Fibroblast of lung (primary cell): Measurements from ENCODE around the gene GALNT2. TPM values are rescaled to one million over a fixed set of nuclear protein-coding genes. Genes with fewer than 3 reads are reported as not detected.

Experiments
- DNase-seq, 2 donors: peaks; one replicate each; pipeline versions ENCODE4 v3.0.0 to v3.0.0-alpha.2; 2010; ENCODE audit warnings: low read depth in 2 of 2
- H2AFZ ChIP-seq: 2 replicates; pipeline ENCODE4 v1.5.1; 2012; ENCODE audit warnings: low read length, control low read depth, inconsistent platforms
- H3K27ac ChIP-seq: 2 replicates; pipeline ENCODE4 v1.5.1; 2011; ENCODE audit warnings: low read length, control low read depth; ENCODE audit not compliant: insufficient read depth
- H3K27me3 ChIP-seq: 2 replicates; pipeline ENCODE4 v1.5.1; 2011; ENCODE audit warnings: mild to moderate bottlenecking, low read length; ENCODE audit not compliant: control insufficient read depth, insufficient read depth
- H3K36me3 ChIP-seq: 2 replicates; pipeline ENCODE4 v1.5.1; 2011; ENCODE audit warnings: low read length; ENCODE audit not compliant: control insufficient read depth, insufficient read depth
- H3K4me1 ChIP-seq: 2 replicates; pipeline ENCODE4 v1.5.1; 2011; ENCODE audit warnings: low read length; ENCODE audit not compliant: control insufficient read depth, insufficient read depth; ENCODE audit errors: extremely low read depth
- H3K4me2 ChIP-seq: 2 replicates; pipeline ENCODE4 v1.5.1; 2011; ENCODE audit warnings: low read length, control low read depth; ENCODE audit not compliant: insufficient read depth; ENCODE audit errors: extremely low read depth
- H3K4me3 ChIP-seq, 4 experiments: fragments of 200-600 bp in 1 of 4; sonication (generic) in 1 of 4; replicated peaks in 1 of 4; 2 replicates each; pipeline ENCODE4 v1.5.1; 2011 to 2016; ENCODE audit warnings: low read length in 4 of 4, low read depth in 3 of 4, mild to moderate bottlenecking in 3 of 4, control low read depth in 2 of 4, inconsistent platforms in 1 of 4, mixed read lengths in 1 of 4; ENCODE audit not compliant: insufficient read depth in 1 of 4; ENCODE audit errors: control extremely low read depth in 1 of 4
- H3K79me2 ChIP-seq: 2 replicates; pipeline ENCODE4 v1.5.1; 2012; ENCODE audit warnings: mild to moderate bottlenecking, low read length, inconsistent platforms; ENCODE audit not compliant: control insufficient read depth, insufficient read depth
- H3K9ac ChIP-seq: 2 replicates; pipeline ENCODE4 v1.5.1; 2011; ENCODE audit warnings: mild to moderate bottlenecking, low read length, control low read depth; ENCODE audit not compliant: insufficient read depth
- H3K9me3 ChIP-seq: 2 replicates; pipeline ENCODE4 v1.5.1; 2012; ENCODE audit warnings: low read depth, low read length; ENCODE audit not compliant: control insufficient read depth, insufficient read depth
- H4K20me1 ChIP-seq: 2 replicates; pipeline ENCODE4 v1.5.1; 2011; ENCODE audit warnings: low read length; ENCODE audit not compliant: control insufficient read depth, insufficient read depth; ENCODE audit errors: extremely low read depth
- EZH2 ChIP-seq: IDR thresholded peaks from 2 replicates; pipeline ENCODE4 v1.5.1; 2012; ENCODE audit warnings: low read length, control low read depth, mild to moderate bottlenecking; ENCODE audit errors: missing control alignments
- polyA plus RNA-seq, 2 donors: library from polyadenylated mRNA; depleted of rRNA in 1 of 2; stranded (reverse) in 1 of 2; unstranded in 1 of 2; fragments of >200 nt; gene quantifications; 2 replicates each; pipeline ENCODE4 v1.2.1, GENCODE V29; 2011 to 2012; ENCODE audit warnings: missing spikeins in 1 of 2
- total RNA-seq: library from RNA; depleted of rRNA; stranded (reverse); fragments of >200 nt; gene quantifications from 2 replicates; pipeline ENCODE4 v1.2.1, GENCODE V29; 2014
- TF ChIP-seq, protein P1 (sequence below), 2 donors: IDR thresholded peaks in 1 of 2; conservative IDR thresholded peaks in 1 of 2; 1 replicate in 1 of 2; 2 replicates in 1 of 2; pipeline ENCODE4 v1.5.1; 2011 to 2012; ENCODE audit warnings: low read length in 2 of 2, control low read depth in 1 of 2, inconsistent platforms in 1 of 2, low read depth in 1 of 2, mild to moderate bottlenecking in 1 of 2

The GALNT2 gene
- total and polyA plus RNA-seq, 2 donors (not counting 1 experiment from before 2014, with no cell fraction given): 106 to 115 TPM

DNA sequence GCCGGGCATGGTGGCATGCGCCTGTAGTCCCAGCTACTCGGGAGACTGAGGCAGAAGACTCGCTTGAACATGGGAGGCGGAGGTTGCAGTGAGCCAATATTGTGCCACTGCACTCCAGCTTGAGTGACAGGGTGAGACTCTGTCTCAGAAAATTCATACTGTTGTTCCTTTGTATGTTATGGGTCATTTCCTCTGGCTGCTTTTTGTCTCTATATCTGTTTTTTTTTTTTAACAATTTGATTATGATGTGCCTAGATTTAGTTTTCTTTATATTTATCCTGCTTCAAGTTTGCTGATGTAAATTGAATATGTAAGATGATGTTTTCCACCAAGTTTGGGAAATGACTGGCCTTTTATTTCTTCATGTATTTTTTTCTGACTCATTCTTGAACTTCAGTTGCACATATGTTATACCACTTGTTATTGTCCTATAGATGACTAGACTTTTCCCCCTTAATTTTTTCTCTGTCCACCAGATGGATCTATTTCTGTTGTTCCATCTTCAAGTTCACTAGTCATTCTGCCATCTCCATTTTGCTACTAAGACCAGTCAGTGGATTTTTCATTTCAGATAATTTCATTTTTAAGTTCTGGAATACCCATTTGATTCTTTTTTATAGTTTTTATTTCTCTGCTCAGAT lies 173.5 kb downstream of the GALNT2 start:
- H2AFZ ChIP-seq: no peak overlapping the region
- no peak overlapping the region for H3K4me2 ChIP-seq
- no peak overlapping the region for H3K4me3 ChIP-seq
- H3K9me3 ChIP-seq: no peaks in the 10 kb centered on the region
- no peak for DNase-seq
- H3K79me2 ChIP-seq: no peaks in the 10 kb centered on the region
- H3K9ac ChIP-seq: no peak overlapping the region
- peaks cover 2% of the 10 kb centered on the region for H3K4me1 ChIP-seq
- no peak overlapping the region for H3K27ac ChIP-seq
- H4K20me1 ChIP-seq: no peaks in the 10 kb centered on the region
- TF ChIP-seq, protein P1, sequence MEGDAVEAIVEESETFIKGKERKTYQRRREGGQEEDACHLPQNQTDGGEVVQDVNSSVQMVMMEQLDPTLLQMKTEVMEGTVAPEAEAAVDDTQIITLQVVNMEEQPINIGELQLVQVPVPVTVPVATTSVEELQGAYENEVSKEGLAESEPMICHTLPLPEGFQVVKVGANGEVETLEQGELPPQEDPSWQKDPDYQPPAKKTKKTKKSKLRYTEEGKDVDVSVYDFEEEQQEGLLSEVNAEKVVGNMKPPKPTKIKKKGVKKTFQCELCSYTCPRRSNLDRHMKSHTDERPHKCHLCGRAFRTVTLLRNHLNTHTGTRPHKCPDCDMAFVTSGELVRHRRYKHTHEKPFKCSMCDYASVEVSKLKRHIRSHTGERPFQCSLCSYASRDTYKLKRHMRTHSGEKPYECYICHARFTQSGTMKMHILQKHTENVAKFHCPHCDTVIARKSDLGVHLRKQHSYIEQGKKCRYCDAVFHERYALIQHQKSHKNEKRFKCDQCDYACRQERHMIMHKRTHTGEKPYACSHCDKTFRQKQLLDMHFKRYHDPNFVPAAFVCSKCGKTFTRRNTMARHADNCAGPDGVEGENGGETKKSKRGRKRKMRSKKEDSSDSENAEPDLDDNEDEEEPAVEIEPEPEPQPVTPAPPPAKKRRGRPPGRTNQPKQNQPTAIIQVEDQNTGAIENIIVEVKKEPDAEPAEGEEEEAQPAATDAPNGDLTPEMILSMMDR (conservative IDR thresholded peaks at IDR 0.05 in 1 of 2, IDR thresholded peaks at IDR 0.05 in 1 of 2; ENCODE audit: low read depth in 1 of 2, low read length in 2 of 2): no peak
- no peak for TF ChIP-seq EZH2
- no peaks in the 10 kb centered on the region for H3K27me3 ChIP-seq
- peaks cover under 1% of the 10 kb centered on the region for H3K36me3 ChIP-seq

DNA sequence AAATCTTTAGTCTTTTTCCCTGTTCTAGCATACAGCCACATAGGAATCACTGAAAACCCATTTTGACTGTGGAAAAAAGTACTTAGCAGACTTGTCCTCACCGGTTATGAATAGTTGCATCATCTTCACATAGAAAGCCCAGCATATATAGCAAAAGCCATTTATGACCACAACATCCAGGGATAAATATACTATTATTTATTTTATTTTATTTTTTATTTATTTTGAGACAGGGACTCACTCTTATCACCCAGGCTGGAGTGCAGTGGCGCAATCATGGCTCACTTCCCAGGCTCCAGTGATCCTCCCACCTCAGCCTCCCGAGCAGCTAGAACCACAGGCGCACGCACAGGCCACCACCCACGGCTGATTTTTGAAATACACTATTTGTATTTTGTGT lies 175.3 kb downstream of the GALNT2 start:
- no peak for TF ChIP-seq EZH2
- TF ChIP-seq, protein P1 (conservative IDR thresholded peaks at IDR 0.05 in 1 of 2, IDR thresholded peaks at IDR 0.05 in 1 of 2; ENCODE audit: low read depth in 1 of 2, low read length in 2 of 2): no peak
- H3K4me3 ChIP-seq: no peak overlapping the region
- H3K36me3 ChIP-seq: peaks cover 4% of the 10 kb centered on the region
- H2AFZ ChIP-seq: no peak overlapping the region
- H3K27me3 ChIP-seq: no peaks in the 10 kb centered on the region
- no peaks in the 10 kb centered on the region for H3K9me3 ChIP-seq
- no peaks in the 10 kb centered on the region for H3K79me2 ChIP-seq
- peak in 1 of 2 donors; percentile 33 for DNase-seq
- no peak overlapping the region for H3K9ac ChIP-seq
- H3K4me1 ChIP-seq: peaks cover 2% of the 10 kb centered on the region
- H4K20me1 ChIP-seq: no peaks in the 10 kb centered on the region
- H3K4me2 ChIP-seq: no peak overlapping the region
- H3K27ac ChIP-seq: no peak overlapping the region

DNA sequence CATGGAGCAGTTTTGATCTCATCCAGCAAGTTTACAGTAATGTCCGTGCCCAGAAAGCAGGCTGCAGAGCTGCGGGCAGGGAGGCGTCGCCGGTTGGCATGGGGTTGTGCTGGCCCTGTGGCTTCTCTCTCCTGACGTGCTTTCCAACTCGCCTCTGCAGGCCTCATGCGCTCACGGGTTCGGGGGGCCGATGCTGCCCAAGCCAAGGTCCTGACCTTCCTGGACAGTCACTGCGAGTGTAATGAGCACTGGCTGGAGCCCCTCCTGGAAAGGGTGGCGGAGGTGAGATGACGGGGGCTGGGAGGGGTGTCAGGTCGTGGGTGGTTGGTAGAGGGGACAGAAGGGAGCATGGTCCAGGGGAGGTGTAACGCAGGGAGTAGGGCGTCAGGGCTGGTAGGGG lies 176.1 kb downstream of the GALNT2 start:
- no peak overlapping the region for H2AFZ ChIP-seq
- H3K4me1 ChIP-seq: peaks cover 2% of the 10 kb centered on the region
- H3K4me2 ChIP-seq: no peak overlapping the region
- no peak overlapping the region for H3K27ac ChIP-seq
- H3K79me2 ChIP-seq: no peaks in the 10 kb centered on the region
- no peaks in the 10 kb centered on the region for H3K27me3 ChIP-seq
- no peak overlapping the region for H3K4me3 ChIP-seq
- no peaks in the 10 kb centered on the region for H4K20me1 ChIP-seq
- H3K9me3 ChIP-seq: no peaks in the 10 kb centered on the region
- H3K9ac ChIP-seq: no peak overlapping the region
- TF ChIP-seq EZH2: no peak
- TF ChIP-seq, protein P1 (conservative IDR thresholded peaks at IDR 0.05 in 1 of 2, IDR thresholded peaks at IDR 0.05 in 1 of 2; ENCODE audit: low read depth in 1 of 2, low read length in 2 of 2): no peak
- DNase-seq: no peak
- peaks cover 4% of the 10 kb centered on the region for H3K36me3 ChIP-seq
